GM18858 (cell line): Measurements from ENCODE around the gene MRPS30.
A peak's percentile ranks its signal among the peaks of the same experiment; 100 is the strongest.
"Not testable (repeated sequence)": the region's sequence is repeated elsewhere in the genome, so short reads cannot be mapped to it uniquely, and the experiment has no call there.

ENCODE experiments used
- ATAC-seq: cut with Tn5 transposase; IDR thresholded peaks from one replicate; pipeline ENCODE4 v1.9.1; 2021; ENCODE audit not compliant: unreplicated experiment

MRPS30 gene

GRCh38 chr5:44814761-44815160 lies 6.0 kb downstream of the MRPS30 start:
- ATAC-seq, result no peak

GRCh38 chr5:44821164-44821563 lies 12.4 kb downstream of the MRPS30 start:
- no peak for ATAC-seq

DNA sequence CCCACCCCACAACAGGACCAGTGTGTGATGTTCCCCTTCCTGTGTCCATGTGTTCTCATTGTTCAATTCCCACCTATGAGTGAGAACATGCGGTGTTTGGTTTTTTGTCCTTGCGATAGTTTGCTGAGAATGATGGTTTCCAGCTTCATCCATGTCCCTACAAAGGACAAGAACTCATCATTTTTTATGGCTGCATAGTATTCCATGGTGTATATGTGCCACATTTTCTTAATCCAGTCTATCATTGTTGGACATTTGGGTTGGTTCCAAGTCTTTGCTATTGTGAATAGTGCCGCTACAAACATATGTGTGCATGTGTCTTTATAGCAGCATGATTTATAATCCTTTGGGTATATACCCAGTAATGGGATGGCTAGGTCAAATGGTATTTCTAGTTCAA lies 15.9 kb downstream of the MRPS30 start:
- ATAC-seq, result not testable (repeated sequence)

DNA sequence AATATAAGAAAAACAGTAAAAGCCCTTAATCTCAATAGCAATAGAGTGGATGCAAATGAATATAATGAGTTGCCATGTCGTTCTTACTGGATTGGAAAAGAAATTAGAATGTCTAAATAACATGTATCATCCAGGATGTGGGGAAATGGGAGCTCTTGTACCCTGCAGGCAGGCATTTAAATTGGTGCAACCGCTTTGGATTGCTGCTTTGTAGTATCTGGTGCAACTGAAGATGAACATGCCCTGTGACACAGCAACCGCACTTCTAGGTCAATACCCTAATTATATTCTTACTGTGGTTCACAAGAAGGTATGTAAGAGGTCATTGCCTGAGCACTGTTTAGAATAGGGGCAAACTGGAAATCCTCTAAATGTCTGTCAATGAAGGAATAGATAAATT lies 18.9 kb downstream of the MRPS30 start:
- no peak for ATAC-seq

GRCh38 chr5:44828719-44829118 lies 20.0 kb downstream of the MRPS30 start:
- ATAC-seq, result no peak

DNA sequence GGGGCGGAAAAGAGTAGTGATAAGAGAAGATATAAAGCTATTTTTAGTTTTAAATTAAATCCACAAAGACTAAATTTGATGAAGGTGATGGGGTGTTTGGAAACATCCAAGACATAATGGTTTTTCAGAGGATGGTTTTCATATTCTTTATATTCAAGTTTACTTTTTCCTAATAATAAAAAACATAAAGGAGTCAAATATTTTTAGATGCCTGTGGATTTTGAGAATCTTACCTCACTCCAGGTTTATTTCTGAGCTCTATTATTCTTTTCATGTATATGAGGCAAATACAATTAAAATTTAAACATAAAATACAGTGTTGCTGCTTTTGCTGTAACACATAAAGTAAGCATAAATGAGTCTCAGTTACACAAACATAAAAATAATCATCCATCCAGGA lies 22.2 kb downstream of the MRPS30 start:
- ATAC-seq, result no peak

DNA sequence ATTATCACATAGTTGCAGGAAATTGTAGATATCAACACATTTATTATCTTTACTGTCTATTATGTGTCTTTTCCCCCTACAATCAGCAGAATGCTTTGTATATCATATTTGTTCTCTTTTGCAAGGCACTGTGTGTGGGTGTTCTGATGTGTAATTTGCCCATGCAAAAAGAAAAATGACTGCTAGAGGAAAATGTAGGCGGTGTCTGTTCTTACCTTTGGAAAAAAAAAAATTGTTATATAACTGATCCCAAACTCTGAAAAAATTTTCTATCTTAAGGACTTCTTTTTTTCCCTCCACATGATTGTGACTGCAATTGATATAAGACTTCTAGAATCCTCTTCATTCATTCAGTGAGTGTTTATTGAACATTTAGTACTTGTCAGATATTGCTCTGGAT lies 24.5 kb downstream of the MRPS30 start:
- ATAC-seq, result no peak

- ATAC-seq, result no peak
These were observed 26.9 kb downstream of the MRPS30 start for GRCh38 chr5:44835693-44836092.

DNA sequence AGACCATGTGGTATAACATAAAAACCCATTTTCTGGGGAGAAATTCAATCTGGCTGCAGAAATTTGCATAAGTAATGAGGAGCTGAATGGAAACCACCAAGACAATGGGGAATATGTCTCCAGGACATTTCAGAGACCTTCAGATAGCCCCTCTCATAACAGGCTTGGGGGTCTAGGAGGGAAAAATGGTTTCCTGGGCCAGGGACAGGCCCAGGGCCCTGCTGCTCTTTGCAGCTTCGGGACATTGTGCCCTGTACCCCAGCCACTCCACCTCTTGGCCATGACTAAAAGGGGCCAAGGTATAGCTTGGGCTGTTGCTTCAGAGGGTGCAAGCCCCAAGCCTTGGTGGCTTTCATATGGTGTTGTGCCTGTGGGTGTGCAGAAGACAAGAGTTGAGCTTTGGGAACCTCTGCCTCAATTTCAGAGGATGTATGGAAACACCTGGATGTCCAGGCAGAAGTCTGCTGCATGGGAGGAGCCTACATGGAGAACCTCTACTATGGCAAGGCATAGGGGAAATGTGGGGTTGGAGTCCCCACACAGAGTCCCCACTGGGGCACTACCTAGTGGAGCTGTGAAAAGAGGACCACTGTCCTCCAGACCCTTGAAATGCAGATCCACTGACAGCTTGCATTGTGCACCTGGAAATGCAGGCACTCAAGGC lies 30.4 kb downstream of the MRPS30 start:
- ATAC-seq, result no peak

GRCh38 chr5:44842496-44843282 lies 33.9 kb downstream of the MRPS30 start:
- no peak for ATAC-seq

DNA sequence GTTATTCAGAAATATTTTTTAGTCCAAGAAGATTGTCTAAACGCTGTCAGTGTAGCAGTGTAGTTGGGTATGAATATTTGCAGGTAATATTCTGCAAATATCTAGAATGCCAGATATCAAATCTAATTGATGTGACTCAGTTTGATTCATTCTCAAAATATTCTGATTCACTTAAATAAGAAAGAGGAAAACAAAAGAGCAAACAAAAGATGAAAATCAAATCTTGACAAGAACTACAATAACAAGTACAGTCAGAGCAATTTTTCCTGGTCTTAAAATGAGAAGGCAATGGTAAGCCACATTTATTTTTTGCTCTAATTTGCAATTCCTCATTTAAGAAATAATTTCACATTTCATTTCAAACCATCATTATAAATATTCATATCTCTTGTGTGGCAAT lies 36.0 kb downstream of the MRPS30 start:
- ATAC-seq, result no peak

GRCh38 chr5:44845777-44846176 lies 37.0 kb downstream of the MRPS30 start:
- no peak for ATAC-seq

- no peak for ATAC-seq
These were observed 38.6 kb downstream of the MRPS30 start for GRCh38 chr5:44847206-44847852.

DNA sequence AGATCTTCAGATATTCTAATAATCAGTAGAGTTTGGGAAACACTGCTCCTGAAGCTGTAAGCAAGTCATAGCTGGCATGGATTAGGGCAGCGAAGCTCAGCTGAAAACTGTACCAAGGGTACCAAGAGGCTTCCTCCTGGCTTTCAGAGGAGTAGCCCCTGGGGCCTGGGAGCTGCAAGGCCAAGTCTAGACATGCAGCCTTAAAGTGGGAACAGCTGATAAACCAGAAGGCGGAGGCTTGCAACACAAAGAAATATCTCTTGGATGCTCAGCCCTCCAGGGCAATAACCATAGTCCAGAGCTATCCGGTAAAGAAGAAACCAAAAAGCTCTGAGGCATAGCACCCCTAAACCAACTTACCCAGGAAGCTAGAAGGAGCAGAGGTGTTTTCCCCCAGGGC lies 51.5 kb downstream of the MRPS30 start:
- no peak for ATAC-seq

DNA sequence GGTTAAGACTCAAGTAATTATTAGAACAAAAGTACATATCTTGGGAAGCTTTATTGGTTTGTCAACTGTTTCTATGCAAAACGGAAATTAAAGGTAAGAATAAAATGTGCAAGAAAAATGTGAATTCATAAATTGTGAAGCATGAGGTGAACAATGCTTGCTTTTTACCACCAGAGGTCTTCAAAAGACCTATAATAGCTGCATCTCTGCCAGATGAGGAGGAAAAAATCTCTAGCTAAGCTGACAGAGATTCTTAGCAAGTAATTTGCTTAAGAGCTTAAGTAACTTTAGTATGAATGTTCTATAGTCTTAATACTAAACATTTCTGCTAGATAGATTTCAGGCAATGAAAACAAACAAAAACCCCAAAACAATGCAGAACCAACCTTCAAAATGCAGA lies 54.1 kb downstream of the MRPS30 start:
- peak; percentile 75 for ATAC-seq
